BJ (cell line): ENCODE data around the gene LVRN. TPM values are rescaled to one million over a fixed set of nuclear protein-coding genes. Genes with fewer than 3 reads are reported as not detected.
A peak's percentile ranks its signal among the peaks of the same experiment; 100 is the strongest.

Experiments
- CTCF ChIA-PET: fragments of 350-600 bp; formaldehyde crosslinking; extraction: SDS; loops from one replicate; lab custom pipeline; 2021; ENCODE audit warnings: antibody characterized with exemption, inconsistent platforms; lab: Yijun Ruan, JAX
- POLR2A ChIA-PET: fragments of 300-600 bp; sonication (Branson Sonifier 250); formaldehyde crosslinking; extraction: SDS; loops from one replicate; lab custom pipeline; 2021; ENCODE audit warnings: antibody characterized with exemption; lab: Charles Lee
- DNase-seq: peaks from one replicate; pipeline ENCODE4 v3.0.0-alpha.2; 2011; ENCODE audit warnings: low read depth
- H3K27me3 ChIP-seq: 2 replicates; pipeline ENCODE4 v1.6.0; 2011; ENCODE audit warnings: low read length; ENCODE audit not compliant: control insufficient read depth, insufficient read depth
- H3K36me3 ChIP-seq: 2 replicates; pipeline ENCODE4 v1.5.1; 2011; ENCODE audit warnings: low read length; ENCODE audit not compliant: control insufficient read depth, insufficient read depth
- H3K4me3 ChIP-seq: 2 replicates; pipeline ENCODE4 v1.5.1; 2011; ENCODE audit warnings: low read depth, mild to moderate bottlenecking, control low read depth, low read length
- CTCF ChIP-seq: IDR thresholded peaks from 2 replicates; pipeline ENCODE4 v1.5.1; 2011; ENCODE audit warnings: low read depth, mild to moderate bottlenecking, control low read depth, inconsistent platforms, low read length, moderate library complexity; ENCODE audit not compliant: insufficient read depth
- polyA plus RNA-seq: library from polyadenylated mRNA; depleted of rRNA; stranded (reverse); fragments of >200 nt; gene quantifications from 2 replicates; pipeline ENCODE4 v1.2.3, GENCODE V29; 2011

LVRN gene
- polyA plus RNA-seq, 1 experiment = 0.05 TPM

- DNase-seq = no peak
- peaks cover 1% of the 10 kb centered on the region; the same call in 1 of the 2 replicates for H3K27me3 ChIP-seq
- POLR2A ChIA-PET = no interaction called here
- CTCF ChIA-PET = no interaction called here
- no peak for TF ChIP-seq CTCF
- H3K36me3 ChIP-seq = no peaks in the 10 kb centered on the region
- no peak overlapping the region for H3K4me3 ChIP-seq
These were observed 101.7 kb downstream of the LVRN start for GRCh38 chr5:116063950-116064349.

- Histone ChIP-seq H3K4me3 (no peak overlapping the region), H3K27me3 (peaks cover 4% of the 10 kb centered on the region), H3K36me3 (no peaks in the 10 kb centered on the region)
- peak; percentile 66 for TF ChIP-seq CTCF
- POLR2A ChIA-PET = no interaction called here
- DNase-seq = no peak
- CTCF ChIA-PET = interaction anchor here (0.6 to 3.1 kb wide), 18 partner anchors 8 to 757 kb away, joined by 3 to 29 read pairs (median 4); no protein-coding TSS in a partner anchor
These were observed 105.9 kb downstream of the LVRN start for GRCh38 chr5:116068028-116068632.

- Histone ChIP-seq H3K4me3 (no peak overlapping the region), H3K27me3 (peaks cover 4% of the 10 kb centered on the region), H3K36me3 (no peaks in the 10 kb centered on the region)
- ChIA-PET POLR2A (no interaction called here), CTCF (no interaction called here)
- DNase-seq = no peak
- no peak for TF ChIP-seq CTCF
These were observed 108.9 kb downstream of the LVRN start for GRCh38 chr5:116071211-116071610.

- TF ChIP-seq CTCF = no peak
- peaks cover 2% of the 10 kb centered on the region; the same call in 1 of the 2 replicates for H3K27me3 ChIP-seq
- POLR2A ChIA-PET = no interaction called here
- no peaks in the 10 kb centered on the region for H3K36me3 ChIP-seq
- CTCF ChIA-PET = interaction anchor here (0.6 kb wide), 1 partner anchor 8 kb away, joined by 3 read pairs; no protein-coding TSS in a partner anchor
- no peak overlapping the region for H3K4me3 ChIP-seq
- no peak for DNase-seq
These were observed 113.0 kb downstream of the LVRN start for GRCh38 chr5:116075191-116075831.

GRCh38 chr5:116076496-116076895 is 114.2 kb downstream of the LVRN start:
- DNase-seq = no peak
- no peak overlapping the region for H3K4me3 ChIP-seq
- TF ChIP-seq CTCF = no peak
- ChIA-PET CTCF (interaction anchor here (0.6 to 1.3 kb wide), 2 partner anchors 9 to 238 kb away, joined by 4 read pairs; no protein-coding TSS in a partner anchor), POLR2A (no interaction called here)
- no peaks in the 10 kb centered on the region for H3K27me3 ChIP-seq
- no peaks in the 10 kb centered on the region for H3K36me3 ChIP-seq
